Brain microvascular endothelial cell (primary cell): ENCODE results near the gene GSTCD.

ENCODE experiments used
- DNase-seq: peaks from one replicate; pipeline ENCODE4 v3.0.0-alpha.2; 2020
- H3K27ac ChIP-seq: fragments of 250-450 bp; sonication (Bioruptor Pico); 2 replicates; pipeline ENCODE4 v1.5.1; 2020; ENCODE audit warnings: mild to moderate bottlenecking, moderate library complexity
- H3K27me3 ChIP-seq: fragments of 250-450 bp; sonication (Bioruptor Pico); replicated peaks from 2 replicates; pipeline ENCODE4 v1.5.1; 2020; ENCODE audit warnings: mild to moderate bottlenecking
- H3K36me3 ChIP-seq: fragments of 250-450 bp; sonication (Bioruptor Pico); replicated peaks from 2 replicates; pipeline ENCODE4 v1.5.1; 2020; ENCODE audit warnings: mild to moderate bottlenecking
- H3K4me3 ChIP-seq: 2 replicates; pipeline ENCODE4 v1.5.1; 2011; ENCODE audit warnings: low read depth, mild to moderate bottlenecking, control low read depth, low read length, moderate library complexity
- in situ Hi-C: cut with HindIII; loops from 2 replicates; pipeline ENCODE4 v1.10.0; 2017; ENCODE audit warnings: low sequenced_read_pairs, low pct_ligation_motif_present
- TF ChIP-seq, protein P1 (sequence below): IDR thresholded peaks from 2 replicates; pipeline ENCODE4 v1.5.1; 2011; ENCODE audit warnings: low read depth, mild to moderate bottlenecking, moderate library complexity, low read length, control low read depth, inconsistent platforms; ENCODE audit errors: missing control alignments

GSTCD gene

DNA sequence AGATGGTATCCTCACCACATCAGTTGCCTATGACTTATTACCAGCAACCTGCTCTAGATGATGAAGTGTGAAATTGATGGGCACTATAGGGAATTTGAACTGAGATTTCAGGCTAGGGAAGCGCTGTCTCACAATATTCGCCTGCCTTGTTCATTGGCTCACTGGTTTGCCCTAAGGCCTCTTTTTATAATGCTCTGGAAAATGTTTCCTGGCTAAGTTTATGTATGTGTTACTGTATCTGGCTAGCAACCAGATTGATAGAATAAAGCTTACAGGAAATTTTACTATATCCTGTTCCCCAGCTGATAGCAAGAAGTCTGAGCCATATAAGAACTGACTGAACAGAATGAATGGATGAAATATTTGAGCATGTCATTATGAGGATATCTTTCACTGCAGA is 71.6 kb downstream of the GSTCD start:
- no peaks in the 10 kb centered on the region for H3K27me3 ChIP-seq
- DNase-seq, result no peak
- TF ChIP-seq, protein P1, sequence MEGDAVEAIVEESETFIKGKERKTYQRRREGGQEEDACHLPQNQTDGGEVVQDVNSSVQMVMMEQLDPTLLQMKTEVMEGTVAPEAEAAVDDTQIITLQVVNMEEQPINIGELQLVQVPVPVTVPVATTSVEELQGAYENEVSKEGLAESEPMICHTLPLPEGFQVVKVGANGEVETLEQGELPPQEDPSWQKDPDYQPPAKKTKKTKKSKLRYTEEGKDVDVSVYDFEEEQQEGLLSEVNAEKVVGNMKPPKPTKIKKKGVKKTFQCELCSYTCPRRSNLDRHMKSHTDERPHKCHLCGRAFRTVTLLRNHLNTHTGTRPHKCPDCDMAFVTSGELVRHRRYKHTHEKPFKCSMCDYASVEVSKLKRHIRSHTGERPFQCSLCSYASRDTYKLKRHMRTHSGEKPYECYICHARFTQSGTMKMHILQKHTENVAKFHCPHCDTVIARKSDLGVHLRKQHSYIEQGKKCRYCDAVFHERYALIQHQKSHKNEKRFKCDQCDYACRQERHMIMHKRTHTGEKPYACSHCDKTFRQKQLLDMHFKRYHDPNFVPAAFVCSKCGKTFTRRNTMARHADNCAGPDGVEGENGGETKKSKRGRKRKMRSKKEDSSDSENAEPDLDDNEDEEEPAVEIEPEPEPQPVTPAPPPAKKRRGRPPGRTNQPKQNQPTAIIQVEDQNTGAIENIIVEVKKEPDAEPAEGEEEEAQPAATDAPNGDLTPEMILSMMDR, result no peak
- no peak overlapping the region for H3K27ac ChIP-seq
- in situ Hi-C loops, result no loop called here
- H3K36me3 ChIP-seq, result no peaks in the 10 kb centered on the region
- H3K4me3 ChIP-seq, result no peak overlapping the region

DNA sequence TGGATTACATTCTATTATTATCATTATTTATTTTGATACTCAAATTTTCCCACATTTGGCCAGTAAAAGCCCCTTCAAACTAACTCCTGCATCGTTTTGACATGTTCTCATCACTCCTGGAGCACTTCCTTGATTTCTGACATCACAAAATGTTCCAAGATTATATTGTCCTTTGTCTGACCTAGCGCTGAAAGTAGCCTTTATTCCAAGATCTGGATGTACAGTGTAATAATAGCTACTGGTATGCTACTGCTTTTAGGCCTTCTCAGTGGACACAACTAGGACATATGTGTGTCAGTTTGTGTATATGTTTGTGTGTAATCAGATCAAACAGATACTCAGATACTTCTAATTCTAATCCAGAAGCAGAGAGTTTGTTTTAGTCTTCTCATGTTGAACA is 76.2 kb downstream of the GSTCD start:
- H3K36me3 ChIP-seq, result no peaks in the 10 kb centered on the region
- H3K4me3 ChIP-seq, result no peak overlapping the region
- in situ Hi-C loops, result no loop called here
- H3K27me3 ChIP-seq, result no peaks in the 10 kb centered on the region
- TF ChIP-seq, protein P1, result no peak
- H3K27ac ChIP-seq, result no peak overlapping the region
- DNase-seq, result no peak

DNA sequence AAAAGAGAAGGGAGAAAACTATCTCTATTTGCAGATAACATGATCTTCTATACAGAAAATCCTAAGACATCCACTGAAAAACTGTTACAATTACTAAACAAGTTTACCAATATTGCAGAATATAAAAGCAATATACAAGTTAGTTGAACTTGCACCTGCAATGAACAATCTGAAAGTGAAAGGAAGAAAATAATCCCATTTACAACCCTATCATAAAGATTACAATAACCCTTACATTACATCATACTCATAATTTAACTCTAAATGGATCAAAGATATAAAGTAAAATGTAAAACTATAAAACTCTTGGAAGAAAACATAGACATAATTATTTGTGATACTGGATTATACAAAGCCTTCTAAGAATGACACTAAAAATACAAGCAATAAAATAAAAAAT is 77.2 kb downstream of the GSTCD start:
- TF ChIP-seq, protein P1, result no peak
- in situ Hi-C loops, result no loop called here
- H3K27ac ChIP-seq, result no peak overlapping the region
- no peak overlapping the region for H3K4me3 ChIP-seq
- no peaks in the 10 kb centered on the region for H3K36me3 ChIP-seq
- no peak for DNase-seq
- H3K27me3 ChIP-seq, result no peaks in the 10 kb centered on the region

DNA sequence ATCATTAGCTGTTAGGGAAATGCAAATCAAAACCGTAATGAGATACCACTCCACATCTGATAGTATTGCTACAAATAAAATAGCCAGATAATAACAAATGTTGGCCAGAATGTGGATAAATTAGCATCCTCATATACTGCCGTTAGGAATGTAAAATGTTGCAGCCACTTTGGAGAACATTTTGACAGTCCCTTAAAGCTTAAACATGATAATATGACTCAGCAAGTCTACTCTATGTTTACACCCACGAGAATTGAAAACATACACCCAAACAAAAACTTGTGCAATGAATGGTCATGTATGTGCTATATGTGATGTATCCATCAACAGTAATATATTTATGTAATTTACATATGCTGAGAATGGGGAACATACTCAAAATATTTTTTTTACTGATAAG is 78.2 kb downstream of the GSTCD start:
- DNase-seq, result no peak
- Histone ChIP-seq H3K27ac (no peak overlapping the region), H3K4me3 (no peak overlapping the region), H3K36me3 (no peaks in the 10 kb centered on the region), H3K27me3 (no peaks in the 10 kb centered on the region)
- in situ Hi-C loops, result no loop called here
- TF ChIP-seq, protein P1, result no peak

DNA sequence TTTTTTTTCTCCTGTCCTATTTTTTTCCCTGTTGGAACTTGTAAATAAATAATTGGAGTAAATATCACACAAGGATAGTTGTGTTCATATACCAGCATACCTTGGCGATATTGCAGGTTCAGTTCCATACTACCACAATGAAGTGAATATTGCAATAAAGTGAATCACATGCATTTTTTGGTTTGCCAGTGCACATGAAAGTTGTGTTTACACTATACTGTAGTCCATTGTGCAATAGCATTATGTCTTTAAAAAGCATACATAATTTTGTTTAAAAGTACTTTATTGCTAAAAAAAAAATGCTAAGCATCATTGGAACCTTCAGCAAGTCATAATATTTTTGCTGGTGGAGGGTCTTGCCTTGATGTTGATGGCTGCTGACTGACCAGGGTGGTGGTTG is 88.6 kb downstream of the GSTCD start:
- TF ChIP-seq, protein P1, result no peak
- no peak overlapping the region for H3K27ac ChIP-seq
- in situ Hi-C loops, result no loop called here
- H3K4me3 ChIP-seq, result no peak overlapping the region
- H3K36me3 ChIP-seq, result no peaks in the 10 kb centered on the region
- no peaks in the 10 kb centered on the region for H3K27me3 ChIP-seq
- DNase-seq, result no peak

DNA sequence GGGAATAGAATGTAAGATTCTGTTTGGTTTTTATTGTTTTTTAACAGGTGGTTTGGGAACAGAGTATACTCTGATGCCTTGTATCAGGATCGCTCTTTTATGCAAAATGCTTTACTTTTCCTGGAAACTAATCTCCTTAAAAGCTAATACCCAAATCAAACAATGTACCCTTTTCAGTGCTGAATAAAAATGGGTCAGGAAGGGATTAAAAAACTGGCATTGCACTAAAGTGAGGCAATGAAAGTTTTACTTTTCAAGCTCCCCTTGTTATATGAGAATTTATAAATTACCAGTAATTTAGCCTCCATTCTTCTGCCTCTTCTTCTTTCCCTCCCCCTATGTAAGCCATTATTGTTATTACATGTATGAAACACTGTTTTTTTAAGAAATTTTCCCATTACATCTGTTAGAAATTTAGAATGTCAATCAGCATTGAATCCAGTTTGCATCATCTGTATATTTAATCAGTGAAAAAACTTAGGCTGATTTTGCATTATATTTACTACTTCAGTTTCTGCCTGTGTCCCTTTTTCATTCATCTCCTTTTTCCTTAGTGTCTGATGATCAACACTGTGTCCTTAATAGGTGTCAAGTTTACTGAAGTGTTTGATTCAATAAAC is 97.0 kb downstream of the GSTCD start:
- no peak overlapping the region for H3K4me3 ChIP-seq
- no peaks in the 10 kb centered on the region for H3K36me3 ChIP-seq
- H3K27ac ChIP-seq, result no peak overlapping the region
- TF ChIP-seq, protein P1, result no peak
- no peaks in the 10 kb centered on the region for H3K27me3 ChIP-seq
- no peak for DNase-seq
- in situ Hi-C loops, result no loop called here
